ENCODE measurements around the gene AUTS2. TPM values are rescaled to one million over a fixed set of nuclear protein-coding genes. Genes with fewer than 3 reads are reported as not detected.

AUTS2 gene
- total RNA-seq, 1 donor from 2014 or later, result 10.3 TPM

GRCh38 chr7:69677881-69678493 lies 79.7 kb downstream of the AUTS2 start:
- no peak for DNase-seq (ENCODE audit: low spot score)
- intact Hi-C loops (cut with DNase I), result no loop called here

- no peak for DNase-seq (ENCODE audit: low spot score)
- intact Hi-C loops (cut with DNase I), result no loop called here
Measured at GRCh38 chr7:69678494-69679187, 80.4 kb downstream of the AUTS2 start.

GRCh38 chr7:69681181-69681580 lies 82.9 kb downstream of the AUTS2 start:
- intact Hi-C loops (cut with DNase I), result no loop called here
- DNase-seq (ENCODE audit: low spot score), result no peak

- intact Hi-C loops (cut with DNase I), result no loop called here
- DNase-seq (ENCODE audit: low spot score), result no peak
Measured at GRCh38 chr7:69682518-69682917, 84.2 kb downstream of the AUTS2 start.

- intact Hi-C loops (cut with DNase I), result no loop called here
- DNase-seq (ENCODE audit: low spot score), result no peak
Measured at GRCh38 chr7:69683002-69683401, 84.7 kb downstream of the AUTS2 start.

- intact Hi-C loops (cut with DNase I), result no loop called here
- no peak for DNase-seq (ENCODE audit: low spot score)
Measured at GRCh38 chr7:69684369-69685292, 86.4 kb downstream of the AUTS2 start.

GRCh38 chr7:69685293-69685631 lies 87.0 kb downstream of the AUTS2 start:
- intact Hi-C loops (cut with DNase I), result no loop called here
- no peak for DNase-seq (ENCODE audit: low spot score)

- intact Hi-C loops (cut with DNase I), result no loop called here
- no peak for DNase-seq (ENCODE audit: low spot score)
Measured at GRCh38 chr7:69686366-69686765, 88.1 kb downstream of the AUTS2 start.

- no peak for DNase-seq (ENCODE audit: low spot score)
- intact Hi-C loops (cut with DNase I), result no loop called here
Measured at GRCh38 chr7:69687739-69688433, 89.6 kb downstream of the AUTS2 start.

- no peak for DNase-seq (ENCODE audit: low spot score)
- intact Hi-C loops (cut with DNase I), result no loop called here
Measured at GRCh38 chr7:69690329-69690728, 92.1 kb downstream of the AUTS2 start.

- DNase-seq (ENCODE audit: low spot score), result no peak
- intact Hi-C loops (cut with DNase I), result no loop called here
Measured at GRCh38 chr7:69691327-69691726, 93.1 kb downstream of the AUTS2 start.

- DNase-seq (ENCODE audit: low spot score), result no peak
- intact Hi-C loops (cut with DNase I), result no loop called here
Measured at GRCh38 chr7:69691734-69692133, 93.5 kb downstream of the AUTS2 start.

- no peak for DNase-seq (ENCODE audit: low spot score)
- intact Hi-C loops (cut with DNase I), result no loop called here
Measured at GRCh38 chr7:69692611-69693010, 94.3 kb downstream of the AUTS2 start.

- DNase-seq (ENCODE audit: low spot score), result no peak
- intact Hi-C loops (cut with DNase I), result no loop called here
Measured at GRCh38 chr7:69693042-69693441, 94.8 kb downstream of the AUTS2 start.

- no peak for DNase-seq (ENCODE audit: low spot score)
- intact Hi-C loops (cut with DNase I), result no loop called here
Measured at GRCh38 chr7:69696054-69696591, 97.8 kb downstream of the AUTS2 start.

- no peak for DNase-seq (ENCODE audit: low spot score)
- intact Hi-C loops (cut with DNase I), result no loop called here
Measured at GRCh38 chr7:69696686-69697685, 98.7 kb downstream of the AUTS2 start.

GRCh38 chr7:69698109-69698825 lies 100.0 kb downstream of the AUTS2 start:
- intact Hi-C loops (cut with DNase I), result no loop called here

GRCh38 chr7:69699931-69700330 lies 101.7 kb downstream of the AUTS2 start:
- DNase-seq (ENCODE audit: low spot score), result no peak
- intact Hi-C loops (cut with DNase I), result no loop called here

More at GRCh38 chr7:69698109-69698825, 100.0 kb downstream of the AUTS2 start:
- no peak for DNase-seq (ENCODE audit: low spot score)

Data from cardiac septum (tissue), 1 donor.